Endothelial cell of umbilical vein (primary cell): ENCODE results near the gene CTDSP1.

Experiments used
- CTCF ChIP-seq, 2 donors: IDR thresholded peaks; 1 replicate in 1 of 2; 2 replicates in 1 of 2; pipeline ENCODE4 v1.5.1; 2011; ENCODE audit warnings: low read length in 2 of 2, mild to moderate bottlenecking in 2 of 2, moderate library complexity in 2 of 2, control low read depth in 1 of 2, inconsistent platforms in 1 of 2, low read depth in 1 of 2; ENCODE audit not compliant: insufficient read depth in 1 of 2; ENCODE audit errors: extremely low read depth in 1 of 2
- EZH2 ChIP-seq: IDR thresholded peaks from 2 replicates; pipeline ENCODE4 v1.6.1; 2012; ENCODE audit warnings: borderline replicate concordance, low read depth, mild to moderate bottlenecking, moderate library complexity, low read length, inconsistent platforms; ENCODE audit not compliant: severe bottlenecking
- POLR2A ChIP-seq: IDR thresholded peaks from 2 replicates; pipeline ENCODE4 v1.6.1; 2012; ENCODE audit warnings: low read depth, mild to moderate bottlenecking, control low read depth, low read length
- POLR2AphosphoS5 ChIP-seq: IDR thresholded peaks from 2 replicates; pipeline ENCODE4 v1.6.1; 2012; ENCODE audit warnings: low read depth, mild to moderate bottlenecking, control low read depth, low read length, moderate library complexity; ENCODE audit not compliant: insufficient read depth

- TF ChIP-seq POLR2A (no peak), EZH2 (no peak), CTCF (IDR thresholded peaks at IDR 0.05; ENCODE audit: extremely low read depth in 1 of 2, insufficient read depth in 1 of 2, low read depth in 1 of 2, low read length in 2 of 2) (no peak), POLR2AphosphoS5 (no peak)
Observed at GRCh38 chr2:218357236-218358177, 42.2 kb upstream of the CTDSP1 start.
